ENCODE data around the gene PSMD3.
"Not testable (repeated sequence)": the region's sequence is repeated elsewhere in the genome, so short reads cannot be mapped to it uniquely, and the experiment has no call there.

PSMD3 gene

GRCh38 chr17:39996800-39997199 lies 16.2 kb downstream of the PSMD3 start:
- WGBS (ENCODE audit: insufficient coverage, insufficient read length), result no CpG with 5 or more reads among the region's 6 CpGs
- Histone ChIP-seq H3K4me3 (ENCODE audit: low read length) (no peak overlapping the region), H3K27me3 (ENCODE audit: control insufficient read depth, insufficient read depth, low read length) (no peaks in the 10 kb centered on the region), H3K36me3 (ENCODE audit: control insufficient read depth, insufficient read depth, low read length) (peaks cover 48% of the 10 kb centered on the region), H3K27ac (ENCODE audit: low read length) (no peak overlapping the region), H3K9me3 (ENCODE audit: control insufficient read depth, insufficient read depth, low read length) (no peaks in the 10 kb centered on the region; the same call in 1 of the 2 replicates), H3K4me1 (ENCODE audit: control insufficient read depth, insufficient read depth, low read length) (no peaks in the 10 kb centered on the region)
- no peak for DNase-seq (ENCODE audit: low read depth, low spot score)

- DNase-seq (ENCODE audit: low read depth, low spot score), result no peak
- H3K36me3 ChIP-seq (ENCODE audit: control insufficient read depth, insufficient read depth, low read length), result peaks cover 45% of the 10 kb centered on the region
- no peak overlapping the region for H3K27ac ChIP-seq (ENCODE audit: low read length)
- no CpG with 5 or more reads among the region's 4 CpGs for WGBS (ENCODE audit: insufficient coverage, insufficient read length)
- H3K4me3 ChIP-seq (ENCODE audit: low read length), result no peak overlapping the region
- no peaks in the 10 kb centered on the region for H3K4me1 ChIP-seq (ENCODE audit: control insufficient read depth, insufficient read depth, low read length)
- no peaks in the 10 kb centered on the region; the same call in 1 of the 2 replicates for H3K9me3 ChIP-seq (ENCODE audit: control insufficient read depth, insufficient read depth, low read length)
- no peaks in the 10 kb centered on the region for H3K27me3 ChIP-seq (ENCODE audit: control insufficient read depth, insufficient read depth, low read length)
These were observed 16.9 kb downstream of the PSMD3 start for GRCh38 chr17:39997543-39997942.

- H3K4me1 ChIP-seq (ENCODE audit: control insufficient read depth, insufficient read depth, low read length), result no peaks in the 10 kb centered on the region
- peaks cover 29% of the 10 kb centered on the region for H3K36me3 ChIP-seq (ENCODE audit: control insufficient read depth, insufficient read depth, low read length)
- no peaks in the 10 kb centered on the region for H3K27me3 ChIP-seq (ENCODE audit: control insufficient read depth, insufficient read depth, low read length)
- H3K27ac ChIP-seq (ENCODE audit: low read length), result no peak overlapping the region
- WGBS (ENCODE audit: insufficient coverage, insufficient read length), result no CpG with 5 or more reads among the region's 4 CpGs
- no peaks in the 10 kb centered on the region; the same call in 1 of the 2 replicates for H3K9me3 ChIP-seq (ENCODE audit: control insufficient read depth, insufficient read depth, low read length)
- no peak overlapping the region for H3K4me3 ChIP-seq (ENCODE audit: low read length)
- no peak for DNase-seq (ENCODE audit: low read depth, low spot score)
These were observed 18.5 kb downstream of the PSMD3 start for GRCh38 chr17:39999067-39999466.

- WGBS (ENCODE audit: insufficient coverage, insufficient read length), result no CpG with 5 or more reads among the region's 7 CpGs
These were observed 19.6 kb downstream of the PSMD3 start for GRCh38 chr17:40000161-40000560.

GRCh38 chr17:40001335-40001734 lies 20.7 kb downstream of the PSMD3 start:
- H3K4me1 ChIP-seq (ENCODE audit: control insufficient read depth, insufficient read depth, low read length); H3K9me3 ChIP-seq (ENCODE audit: control insufficient read depth, insufficient read depth, low read length); H3K4me3 ChIP-seq (ENCODE audit: low read length); DNase-seq (ENCODE audit: low read depth, low spot score); H3K36me3 ChIP-seq (ENCODE audit: control insufficient read depth, insufficient read depth, low read length); H3K27ac ChIP-seq (ENCODE audit: low read length); H3K27me3 ChIP-seq (ENCODE audit: control insufficient read depth, insufficient read depth, low read length): not testable (repeated sequence)
- no CpG with 5 or more reads among the region's 8 CpGs for WGBS (ENCODE audit: insufficient coverage, insufficient read length)

More at GRCh38 chr17:40000161-40000560, 19.6 kb downstream of the PSMD3 start:
- DNase-seq (ENCODE audit: low read depth, low spot score), result no peak
- no peaks in the 10 kb centered on the region for H3K27me3 ChIP-seq (ENCODE audit: control insufficient read depth, insufficient read depth, low read length)
- H3K36me3 ChIP-seq (ENCODE audit: control insufficient read depth, insufficient read depth, low read length), result peaks cover 18% of the 10 kb centered on the region
- H3K27ac ChIP-seq (ENCODE audit: low read length), result no peak overlapping the region
- no peak overlapping the region for H3K4me3 ChIP-seq (ENCODE audit: low read length)
- H3K9me3 ChIP-seq (ENCODE audit: control insufficient read depth, insufficient read depth, low read length), result no peaks in the 10 kb centered on the region; the same call in 1 of the 2 replicates
- H3K4me1 ChIP-seq (ENCODE audit: control insufficient read depth, insufficient read depth, low read length), result no peaks in the 10 kb centered on the region

- Histone ChIP-seq H3K4me3 (ENCODE audit: low read length) (no peak overlapping the region), H3K9me3 (ENCODE audit: control insufficient read depth, insufficient read depth, low read length) (no peaks in the 10 kb centered on the region; the same call in 1 of the 2 replicates), H3K27me3 (ENCODE audit: control insufficient read depth, insufficient read depth, low read length) (no peaks in the 10 kb centered on the region), H3K36me3 (ENCODE audit: control insufficient read depth, insufficient read depth, low read length) (no peaks in the 10 kb centered on the region), H3K27ac (ENCODE audit: low read length) (no peak overlapping the region), H3K4me1 (ENCODE audit: control insufficient read depth, insufficient read depth, low read length) (no peaks in the 10 kb centered on the region)
- WGBS (ENCODE audit: insufficient coverage, insufficient read length), result no CpG with 5 or more reads among the region's 9 CpGs
- DNase-seq (ENCODE audit: low read depth, low spot score), result no peak
These were observed 23.5 kb downstream of the PSMD3 start for GRCh38 chr17:40004072-40004471.

- no CpG with 5 or more reads among the region's 7 CpGs for WGBS (ENCODE audit: insufficient coverage, insufficient read length)
- Histone ChIP-seq H3K9me3 (ENCODE audit: control insufficient read depth, insufficient read depth, low read length) (no peaks in the 10 kb centered on the region; the same call in 1 of the 2 replicates), H3K4me1 (ENCODE audit: control insufficient read depth, insufficient read depth, low read length) (no peaks in the 10 kb centered on the region), H3K4me3 (ENCODE audit: low read length) (no peak overlapping the region), H3K27ac (ENCODE audit: low read length) (no peak overlapping the region), H3K27me3 (ENCODE audit: control insufficient read depth, insufficient read depth, low read length) (no peaks in the 10 kb centered on the region), H3K36me3 (ENCODE audit: control insufficient read depth, insufficient read depth, low read length) (no peaks in the 10 kb centered on the region)
- no peak for DNase-seq (ENCODE audit: low read depth, low spot score)
These were observed 24.1 kb downstream of the PSMD3 start for GRCh38 chr17:40004712-40005111.

- Histone ChIP-seq H3K9me3 (ENCODE audit: control insufficient read depth, insufficient read depth, low read length) (no peaks in the 10 kb centered on the region; the same call in 1 of the 2 replicates), H3K27ac (ENCODE audit: low read length) (no peak overlapping the region), H3K27me3 (ENCODE audit: control insufficient read depth, insufficient read depth, low read length) (no peaks in the 10 kb centered on the region), H3K36me3 (ENCODE audit: control insufficient read depth, insufficient read depth, low read length) (no peaks in the 10 kb centered on the region), H3K4me1 (ENCODE audit: control insufficient read depth, insufficient read depth, low read length) (no peaks in the 10 kb centered on the region), H3K4me3 (ENCODE audit: low read length) (no peak overlapping the region)
- DNase-seq (ENCODE audit: low read depth, low spot score), result no peak
- no CpG with 5 or more reads among the region's 6 CpGs for WGBS (ENCODE audit: insufficient coverage, insufficient read length)
These were observed 24.9 kb downstream of the PSMD3 start for GRCh38 chr17:40005520-40005919.

GRCh38 chr17:40010946-40011500 lies 30.4 kb downstream of the PSMD3 start:
- H3K9me3 ChIP-seq (ENCODE audit: control insufficient read depth, insufficient read depth, low read length), result not testable (repeated sequence)
- no CpG with 5 or more reads among the region's 38 CpGs for WGBS (ENCODE audit: insufficient coverage, insufficient read length)

GRCh38 chr17:40012017-40012647 lies 31.5 kb downstream of the PSMD3 start:
- no CpG with 5 or more reads among the region's 22 CpGs for WGBS (ENCODE audit: insufficient coverage, insufficient read length)
- not testable (repeated sequence) for H3K4me1 ChIP-seq (ENCODE audit: control insufficient read depth, insufficient read depth, low read length); H3K9me3 ChIP-seq (ENCODE audit: control insufficient read depth, insufficient read depth, low read length); H3K4me3 ChIP-seq (ENCODE audit: low read length); H3K27me3 ChIP-seq (ENCODE audit: control insufficient read depth, insufficient read depth, low read length); H3K36me3 ChIP-seq (ENCODE audit: control insufficient read depth, insufficient read depth, low read length); DNase-seq (ENCODE audit: low read depth, low spot score); H3K27ac ChIP-seq (ENCODE audit: low read length)

More at GRCh38 chr17:40010946-40011500, 30.4 kb downstream of the PSMD3 start:
- DNase-seq (ENCODE audit: low read depth, low spot score); H3K36me3 ChIP-seq (ENCODE audit: control insufficient read depth, insufficient read depth, low read length); H3K27ac ChIP-seq (ENCODE audit: low read length); H3K4me3 ChIP-seq (ENCODE audit: low read length); H3K27me3 ChIP-seq (ENCODE audit: control insufficient read depth, insufficient read depth, low read length); H3K4me1 ChIP-seq (ENCODE audit: control insufficient read depth, insufficient read depth, low read length): not testable (repeated sequence)
